ENCODE data around the gene MEIS2.
A peak's percentile ranks its signal among the peaks of the same experiment; 100 is the strongest.

The MEIS2 gene

GRCh38 chr15:37107071-37107743 is 6.9 kb upstream of the MEIS2 start:
- Mint-ChIP-seq H3K9me3 (peaks cover 8% of the 10 kb centered on the region), H3K4me1 (ENCODE audit: low read depth) (peaks cover 25% of the 10 kb centered on the region), H3K27me3 (peaks cover 99% of the 10 kb centered on the region), H3K4me3 (no peak overlapping the region), H3K36me3 (ENCODE audit: low read depth) (peaks cover 7% of the 10 kb centered on the region), H3K27ac (no peak overlapping the region)

DNA sequence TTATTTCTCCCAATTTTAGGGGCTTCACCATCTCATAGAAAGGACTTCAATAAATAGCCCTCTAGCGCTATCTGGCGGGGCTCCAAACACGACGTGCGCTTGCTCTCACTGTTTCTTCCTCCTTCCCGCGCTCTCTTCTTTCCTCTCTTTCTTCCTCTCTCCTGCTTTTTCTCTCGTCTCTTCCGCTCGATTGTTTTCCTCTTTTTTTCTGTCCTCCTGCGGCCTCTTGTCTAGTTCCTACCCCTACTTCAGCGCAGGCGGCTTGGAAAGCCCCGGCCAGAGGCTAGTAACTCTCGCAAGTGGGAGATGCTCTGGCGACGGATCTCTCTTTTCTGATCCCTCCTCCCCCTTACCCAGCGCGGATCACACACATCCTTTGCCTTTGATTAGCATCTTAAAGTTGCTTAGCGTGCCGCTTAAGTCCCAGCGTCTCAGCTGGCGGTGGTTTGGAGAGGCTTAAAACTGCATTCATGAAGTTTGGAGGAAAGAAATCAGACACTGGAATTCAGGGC is 6.2 kb upstream of the MEIS2 start:
- Mint-ChIP-seq H3K27ac (no peak overlapping the region), H3K9me3 (peaks cover 10% of the 10 kb centered on the region), H3K4me3 (no peak overlapping the region), H3K36me3 (ENCODE audit: low read depth) (peaks cover 9% of the 10 kb centered on the region), H3K27me3 (peaks cover 98% of the 10 kb centered on the region), H3K4me1 (ENCODE audit: low read depth) (peaks cover 27% of the 10 kb centered on the region)

- Mint-ChIP-seq H3K27ac (no peak overlapping the region), H3K4me3 (no peak overlapping the region), H3K27me3 (peaks cover 97% of the 10 kb centered on the region), H3K4me1 (ENCODE audit: low read depth) (peaks cover 31% of the 10 kb centered on the region), H3K9me3 (peaks cover 10% of the 10 kb centered on the region), H3K36me3 (ENCODE audit: low read depth) (peaks cover 9% of the 10 kb centered on the region)
Measured at GRCh38 chr15:37105889-37106288, 5.5 kb upstream of the MEIS2 start.

- H3K27me3 Mint-ChIP-seq = peaks cover 97% of the 10 kb centered on the region
- peaks cover 31% of the 10 kb centered on the region for H3K4me1 Mint-ChIP-seq (ENCODE audit: low read depth)
- no peak overlapping the region for H3K27ac Mint-ChIP-seq
- peaks cover 7% of the 10 kb centered on the region for H3K36me3 Mint-ChIP-seq (ENCODE audit: low read depth)
- H3K4me3 Mint-ChIP-seq = no peak overlapping the region
- peaks cover 10% of the 10 kb centered on the region for H3K9me3 Mint-ChIP-seq
Measured at GRCh38 chr15:37105029-37105428, 4.7 kb upstream of the MEIS2 start.

DNA sequence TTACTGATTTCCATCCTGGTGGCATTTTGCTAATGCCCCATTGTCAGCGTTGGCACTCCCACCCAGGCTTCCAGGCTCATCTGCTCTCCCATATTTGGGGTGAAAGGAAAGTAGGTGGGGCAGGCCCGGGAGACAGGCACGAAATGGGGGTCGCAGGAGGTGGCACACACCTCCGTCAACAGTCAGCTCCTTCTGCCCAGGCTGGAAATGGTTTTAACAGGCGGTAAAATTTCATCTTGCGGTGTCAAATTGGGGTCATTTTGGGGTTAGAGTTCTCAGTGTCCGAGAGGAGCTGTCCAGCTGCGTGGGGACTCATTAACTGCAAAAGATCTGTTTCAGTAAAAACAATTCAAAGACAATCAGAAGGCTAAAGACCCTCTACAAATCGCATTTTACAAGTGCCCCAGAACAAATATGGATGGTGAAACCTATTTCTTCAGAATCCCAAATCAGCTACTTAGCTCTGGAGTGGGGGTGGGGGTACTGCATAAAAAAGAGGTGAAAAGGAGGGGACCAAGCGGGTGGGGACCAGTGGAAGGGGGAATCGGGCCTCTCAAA is 4.2 kb upstream of the MEIS2 start:
- Mint-ChIP-seq H3K27ac (no peak overlapping the region), H3K4me1 (ENCODE audit: low read depth) (peaks cover 33% of the 10 kb centered on the region), H3K4me3 (no peak overlapping the region), H3K36me3 (ENCODE audit: low read depth) (peaks cover 6% of the 10 kb centered on the region), H3K9me3 (peaks cover 10% of the 10 kb centered on the region), H3K27me3 (peaks cover 97% of the 10 kb centered on the region)

GRCh38 chr15:37103475-37104423 is 3.4 kb upstream of the MEIS2 start:
- Mint-ChIP-seq H3K36me3 (ENCODE audit: low read depth) (peaks cover 6% of the 10 kb centered on the region), H3K4me3 (no peak overlapping the region), H3K9me3 (peaks cover 10% of the 10 kb centered on the region), H3K4me1 (ENCODE audit: low read depth) (peaks cover 38% of the 10 kb centered on the region), H3K27ac (no peak overlapping the region), H3K27me3 (peaks cover 96% of the 10 kb centered on the region)

DNA sequence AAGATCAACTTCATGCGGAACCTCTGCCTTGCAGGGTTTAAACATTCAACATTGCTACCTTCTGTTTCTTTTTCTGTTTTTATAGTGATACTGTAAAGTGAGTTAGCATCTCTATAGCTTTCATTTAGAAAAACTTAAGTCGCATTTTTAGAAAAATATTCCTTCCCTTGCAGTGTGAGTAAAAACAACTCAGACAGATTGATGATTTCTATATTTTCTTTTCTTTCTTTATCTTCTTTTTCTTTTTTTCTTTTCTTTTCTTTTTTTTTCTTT is 2.8 kb upstream of the MEIS2 start:
- peak overlapping the region; percentile 39 for H3K4me3 Mint-ChIP-seq
- H3K9me3 Mint-ChIP-seq = peaks cover 10% of the 10 kb centered on the region
- H3K27me3 Mint-ChIP-seq = peaks cover 96% of the 10 kb centered on the region
- H3K27ac Mint-ChIP-seq = no peak overlapping the region
- peaks cover 6% of the 10 kb centered on the region for H3K36me3 Mint-ChIP-seq (ENCODE audit: low read depth)
- peaks cover 43% of the 10 kb centered on the region for H3K4me1 Mint-ChIP-seq (ENCODE audit: low read depth)

DNA sequence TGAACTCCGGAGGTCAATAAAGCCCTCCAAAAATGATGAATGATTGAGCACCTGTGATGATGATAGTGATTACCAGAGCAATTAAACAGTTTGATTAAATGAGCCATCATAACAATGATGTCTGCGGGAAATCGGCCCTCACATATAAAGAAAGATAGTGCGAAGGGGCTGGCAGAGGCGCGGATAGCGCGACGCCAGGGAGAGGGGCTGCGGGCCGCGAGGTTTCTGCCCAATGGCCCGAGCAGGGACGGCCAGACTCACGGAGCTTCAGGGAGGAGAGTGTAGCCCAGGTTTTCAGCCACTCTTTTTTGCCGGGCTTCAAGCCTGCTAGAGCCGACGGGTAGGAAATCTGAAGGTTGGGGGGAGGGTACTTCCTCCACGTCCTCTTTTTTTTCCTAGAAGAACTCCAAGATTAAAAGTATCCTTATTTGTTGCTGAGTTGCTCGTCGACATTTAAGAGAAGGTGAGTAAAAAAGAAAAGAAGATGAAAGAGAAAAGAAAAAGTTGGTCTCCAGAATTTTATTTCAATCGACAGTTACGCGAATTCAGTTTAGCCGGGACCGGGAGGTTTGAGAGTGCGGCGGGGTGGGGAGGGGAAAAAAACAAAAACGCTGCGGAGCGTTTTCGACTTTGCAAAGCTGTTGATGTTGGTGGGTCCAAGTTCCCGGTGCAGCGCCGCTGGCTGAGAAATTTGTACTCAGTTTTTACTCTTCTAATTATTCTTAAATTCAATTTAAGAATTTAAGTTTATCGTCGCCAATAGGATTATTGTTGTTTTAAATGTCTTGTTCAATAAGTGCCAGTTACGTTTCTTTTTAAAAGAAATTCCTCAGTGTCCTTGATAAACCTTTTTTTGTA is 2.2 kb upstream of the MEIS2 start:
- peaks cover 10% of the 10 kb centered on the region for H3K9me3 Mint-ChIP-seq
- peaks cover 96% of the 10 kb centered on the region for H3K27me3 Mint-ChIP-seq
- H3K27ac Mint-ChIP-seq = no peak overlapping the region
- H3K4me1 Mint-ChIP-seq (ENCODE audit: low read depth) = peaks cover 44% of the 10 kb centered on the region
- H3K36me3 Mint-ChIP-seq (ENCODE audit: low read depth) = peaks cover 6% of the 10 kb centered on the region
- peak overlapping the region; percentile 66 for H3K4me3 Mint-ChIP-seq

DNA sequence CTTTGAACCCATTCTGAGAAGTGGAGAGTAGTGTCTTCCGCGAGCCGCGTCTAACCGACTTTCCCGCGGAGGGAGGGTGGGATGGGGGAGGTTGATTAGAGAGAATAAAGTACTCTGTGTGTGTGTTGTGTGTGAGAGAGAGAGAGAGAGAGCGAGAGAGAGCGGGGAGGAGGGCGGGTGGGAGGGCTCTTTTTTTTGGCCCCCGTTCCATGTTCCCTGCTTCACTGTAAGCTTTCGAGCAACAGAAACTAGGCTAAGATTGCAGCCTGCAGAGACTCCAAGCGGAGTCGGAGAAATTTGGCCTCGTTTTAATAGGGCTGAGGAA is 1.6 kb upstream of the MEIS2 start:
- Mint-ChIP-seq H3K27me3 (peaks cover 97% of the 10 kb centered on the region), H3K4me1 (ENCODE audit: low read depth) (peaks cover 50% of the 10 kb centered on the region), H3K4me3 (peak overlapping the region; percentile 66), H3K27ac (no peak overlapping the region), H3K9me3 (peaks cover 10% of the 10 kb centered on the region), H3K36me3 (ENCODE audit: low read depth) (peaks cover 6% of the 10 kb centered on the region)

DNA sequence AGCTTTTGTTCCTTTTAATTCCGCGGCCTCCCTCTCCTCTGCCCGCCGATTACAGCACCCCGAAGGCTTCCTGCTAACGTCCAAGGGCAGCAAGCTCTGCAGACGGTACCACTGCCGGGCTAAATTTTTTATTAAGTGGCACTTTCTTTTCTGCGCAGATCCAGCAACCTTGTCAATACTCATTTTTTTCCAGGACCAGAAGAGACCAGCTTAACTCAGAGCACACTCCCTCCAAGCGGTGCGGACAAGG is 542 bp upstream of the MEIS2 start:
- peaks cover 10% of the 10 kb centered on the region for H3K9me3 Mint-ChIP-seq
- H3K4me1 Mint-ChIP-seq (ENCODE audit: low read depth) = peaks cover 55% of the 10 kb centered on the region
- H3K4me3 Mint-ChIP-seq = peak overlapping the region; percentile 86
- peaks cover 98% of the 10 kb centered on the region for H3K27me3 Mint-ChIP-seq
- H3K27ac Mint-ChIP-seq = peak overlapping the region; percentile 61
- peaks cover 6% of the 10 kb centered on the region for H3K36me3 Mint-ChIP-seq (ENCODE audit: low read depth)

GRCh38 chr15:37099319-37100108 is 835 bp downstream of the MEIS2 start:
- peaks cover 6% of the 10 kb centered on the region for H3K36me3 Mint-ChIP-seq (ENCODE audit: low read depth)
- peaks cover 96% of the 10 kb centered on the region for H3K27me3 Mint-ChIP-seq
- H3K4me3 Mint-ChIP-seq = peak overlapping the region; percentile 86
- H3K4me1 Mint-ChIP-seq (ENCODE audit: low read depth) = peaks cover 55% of the 10 kb centered on the region
- H3K9me3 Mint-ChIP-seq = peaks cover 10% of the 10 kb centered on the region
- peak overlapping the region; percentile 68 for H3K27ac Mint-ChIP-seq

- Mint-ChIP-seq H3K27me3 (peaks cover 96% of the 10 kb centered on the region), H3K9me3 (peaks cover 7% of the 10 kb centered on the region), H3K4me1 (ENCODE audit: low read depth) (peaks cover 55% of the 10 kb centered on the region), H3K27ac (peak overlapping the region; percentile 68), H3K36me3 (ENCODE audit: low read depth) (peaks cover 6% of the 10 kb centered on the region), H3K4me3 (peak overlapping the region; percentile 86)
Measured at GRCh38 chr15:37098468-37099318, 1.7 kb downstream of the MEIS2 start.

GRCh38 chr15:37097144-37097919 is 3.0 kb downstream of the MEIS2 start:
- Mint-ChIP-seq H3K4me3 (peak overlapping the region; percentile 75), H3K36me3 (ENCODE audit: low read depth) (peaks cover 3% of the 10 kb centered on the region), H3K9me3 (peaks cover 3% of the 10 kb centered on the region), H3K27ac (no peak overlapping the region), H3K27me3 (peaks cover 96% of the 10 kb centered on the region), H3K4me1 (ENCODE audit: low read depth) (peaks cover 47% of the 10 kb centered on the region)

Measured in stimulated activated naive CD8-positive, alpha-beta T cell treated with anti-CD3 and anti-CD28 coated beads, Interleukin-15, Interleukin-2, amounts not matched to agents 100 ng/mL and 50 ng/mL, for 24 hours (primary cell).